GM19455 (cell line): Measurements from ENCODE around the gene CACNA1B.
"Not testable (repeated sequence)": the region's sequence is repeated elsewhere in the genome, so short reads cannot be mapped to it uniquely, and the experiment has no call there.

Source experiments
- ATAC-seq: cut with Tn5 transposase; IDR thresholded peaks from one replicate; pipeline ENCODE4 v1.9.1; 2021; ENCODE audit not compliant: unreplicated experiment

CACNA1B gene

GRCh38 chr9:138094028-138094427, 216.4 kb downstream of the CACNA1B start:
- no peak for ATAC-seq

- no peak for ATAC-seq
These were observed 218.4 kb downstream of the CACNA1B start for GRCh38 chr9:138095813-138096518.

GRCh38 chr9:138096519-138096845, 218.9 kb downstream of the CACNA1B start:
- no peak for ATAC-seq

GRCh38 chr9:138097501-138097991, 220.0 kb downstream of the CACNA1B start:
- ATAC-seq: no peak

- no peak for ATAC-seq
These were observed 220.7 kb downstream of the CACNA1B start for GRCh38 chr9:138098116-138098907.

GRCh38 chr9:138098908-138099791, 221.6 kb downstream of the CACNA1B start:
- no peak for ATAC-seq

GRCh38 chr9:138099803-138100598, 222.4 kb downstream of the CACNA1B start:
- no peak for ATAC-seq

- ATAC-seq: no peak
These were observed 223.2 kb downstream of the CACNA1B start for GRCh38 chr9:138100711-138101350.

GRCh38 chr9:138101444-138102234, 224.1 kb downstream of the CACNA1B start:
- no peak for ATAC-seq

- ATAC-seq: no peak
These were observed 224.9 kb downstream of the CACNA1B start for GRCh38 chr9:138102246-138103051.

GRCh38 chr9:138103111-138103848, 225.7 kb downstream of the CACNA1B start:
- no peak for ATAC-seq

GRCh38 chr9:138103849-138104206, 226.2 kb downstream of the CACNA1B start:
- no peak for ATAC-seq

- no peak for ATAC-seq
These were observed 226.9 kb downstream of the CACNA1B start for GRCh38 chr9:138104251-138105122.

GRCh38 chr9:138105123-138105415, 227.5 kb downstream of the CACNA1B start:
- ATAC-seq: no peak

GRCh38 chr9:138105561-138106505, 228.3 kb downstream of the CACNA1B start:
- no peak for ATAC-seq

- not testable (repeated sequence) for ATAC-seq
These were observed 229.5 kb downstream of the CACNA1B start for GRCh38 chr9:138107039-138107438.
